Measurements from ENCODE around the gene ABCA1. TPM values are rescaled to one million over a fixed set of nuclear protein-coding genes. Genes with fewer than 3 reads are reported as not detected.

Gene ABCA1
- total RNA-seq, 1 donor from 2014 or later = 2.2 TPM

GRCh38 chr9:104800068-104800785 lies 127.7 kb downstream of the ABCA1 start:
- DNase-seq (ENCODE audit: low read depth in 2 of 2) = no peak

- DNase-seq (ENCODE audit: low read depth in 2 of 2) = no peak
Observed at GRCh38 chr9:104798209-104798995, 129.6 kb downstream of the ABCA1 start.

- DNase-seq (ENCODE audit: low read depth in 2 of 2) = no peak
Observed at GRCh38 chr9:104795857-104796256, 132.1 kb downstream of the ABCA1 start.

GRCh38 chr9:104795082-104795481 lies 132.9 kb downstream of the ABCA1 start:
- DNase-seq (ENCODE audit: low read depth in 2 of 2) = peak in 1 of 2 donors; percentile 36

- no peak for DNase-seq (ENCODE audit: low read depth in 2 of 2)
Observed at GRCh38 chr9:104794070-104794469, 133.9 kb downstream of the ABCA1 start.

- no peak for DNase-seq (ENCODE audit: low read depth in 2 of 2)
Observed at GRCh38 chr9:104788251-104788650, 139.7 kb downstream of the ABCA1 start.

GRCh38 chr9:104787306-104788015 lies 140.5 kb downstream of the ABCA1 start:
- DNase-seq (ENCODE audit: low read depth in 2 of 2) = peak in 1 of 2 donors; percentile 17

GRCh38 chr9:104786293-104786692 lies 141.7 kb downstream of the ABCA1 start:
- DNase-seq (ENCODE audit: low read depth in 2 of 2) = no peak

- DNase-seq (ENCODE audit: low read depth in 2 of 2) = no peak
Observed at GRCh38 chr9:104784098-104784497, 143.9 kb downstream of the ABCA1 start.

- DNase-seq (ENCODE audit: low read depth in 2 of 2) = no peak
Observed at GRCh38 chr9:104783588-104783987, 144.4 kb downstream of the ABCA1 start.

GRCh38 chr9:104780796-104781395 lies 147.1 kb downstream of the ABCA1 start:
- DNase-seq (ENCODE audit: low read depth in 2 of 2) = peak; percentile 32 to 56

GRCh38 chr9:104779946-104780535 lies 147.9 kb downstream of the ABCA1 start:
- no peak for DNase-seq (ENCODE audit: low read depth in 2 of 2)

- DNase-seq (ENCODE audit: low read depth in 2 of 2) = no peak
Observed at GRCh38 chr9:104779334-104779733, 148.6 kb downstream of the ABCA1 start.

- DNase-seq (ENCODE audit: low read depth in 2 of 2) = no peak
Observed at GRCh38 chr9:104778802-104779201, 149.2 kb downstream of the ABCA1 start.

GRCh38 chr9:104776797-104777196 lies 151.2 kb downstream of the ABCA1 start:
- DNase-seq (ENCODE audit: low read depth in 2 of 2) = no peak

GRCh38 chr9:104775976-104776375 lies 152.0 kb downstream of the ABCA1 start:
- no peak for DNase-seq (ENCODE audit: low read depth in 2 of 2)

- DNase-seq (ENCODE audit: low read depth in 2 of 2) = no peak
Observed at GRCh38 chr9:104775574-104775936, 152.4 kb downstream of the ABCA1 start.

GRCh38 chr9:104774831-104775573 lies 153.0 kb downstream of the ABCA1 start:
- no peak for DNase-seq (ENCODE audit: low read depth in 2 of 2)

- no peak for DNase-seq (ENCODE audit: low read depth in 2 of 2)
Observed at GRCh38 chr9:104774132-104774531, 153.8 kb downstream of the ABCA1 start.

- no peak for DNase-seq (ENCODE audit: low read depth in 2 of 2)
Observed at GRCh38 chr9:104772714-104773510, 155.0 kb downstream of the ABCA1 start.
